MCF 10A (cell line): ENCODE results near the gene PEX11G. TPM values are rescaled to one million over a fixed set of nuclear protein-coding genes. Genes with fewer than 3 reads are reported as not detected.

ENCODE experiments used
- BruUV-seq: library from RNA; stranded (reverse); fragments of 400-500 nt; replicated peaks from 2 replicates; lab custom pipeline; 2021; lab: Mats Ljungman, UMichigan
- CTCF ChIA-PET: fragments of 300-600 bp; sonication (Branson Sonifier 250); formaldehyde crosslinking; extraction: SDS; loops from one replicate; lab custom pipeline; 2021; ENCODE audit warnings: antibody characterized with exemption, inconsistent platforms; lab: Yijun Ruan, JAX
- POLR2A ChIA-PET: fragments of 300-600, 350-650 bp; sonication (Branson Sonifier 250); formaldehyde crosslinking; extraction: SDS; loops from one replicate; lab custom pipeline; 2020; ENCODE audit warnings: antibody characterized with exemption, inconsistent platforms; lab: Yijun Ruan, JAX
- DNase-seq: peaks from one replicate; pipeline ENCODE4 v3.0.0-alpha.2; 2018; ENCODE audit not compliant: unreplicated experiment
- H3K27ac Mint-ChIP-seq: one replicate; pipeline ENCODE4 v1.8.0; 2022; ENCODE audit warnings: mild to moderate bottlenecking, low read depth, mixed read lengths; ENCODE audit not compliant: unreplicated experiment
- H3K27me3 Mint-ChIP-seq: one replicate; pipeline ENCODE4 v1.8.0; 2022; ENCODE audit warnings: mixed read lengths; ENCODE audit not compliant: insufficient read depth, unreplicated experiment
- H3K36me3 Mint-ChIP-seq: one replicate; pipeline ENCODE4 v1.8.0; 2022; ENCODE audit warnings: mild to moderate bottlenecking, moderate library complexity, mixed read lengths; ENCODE audit not compliant: insufficient read depth, unreplicated experiment
- H3K4me1 Mint-ChIP-seq: one replicate; pipeline ENCODE4 v1.8.0; 2022; ENCODE audit warnings: mixed read lengths; ENCODE audit not compliant: insufficient read depth, unreplicated experiment
- H3K4me3 Mint-ChIP-seq: one replicate; pipeline ENCODE4 v1.8.0; 2022; ENCODE audit warnings: mild to moderate bottlenecking, moderate library complexity, mixed read lengths; ENCODE audit not compliant: unreplicated experiment
- H3K9me3 Mint-ChIP-seq: one replicate; pipeline ENCODE4 v1.8.0; 2022; ENCODE audit warnings: mixed read lengths; ENCODE audit not compliant: unreplicated experiment
- CTCF ChIP-seq: fragments of 200-600 bp; IDR thresholded peaks from one replicate; pipeline ENCODE4 v1.8.0; 2022; ENCODE audit warnings: antibody characterized with exemption, mild to moderate bottlenecking; ENCODE audit not compliant: unreplicated experiment
- intact Hi-C: fragments of 100-400 bp; cut with micrococcal nuclease; formaldehyde crosslinking; loops from 2 replicates; pipeline ENCODE4 v1.14.1; 2022
- total RNA-seq: library from RNA; stranded (reverse); gene quantifications from 2 replicates; pipeline ENCODE4 v1.2.3, GENCODE V29; 2022

The PEX11G gene
- total RNA-seq, 1 experiment from 2014 or later = 5.5 TPM

DNA sequence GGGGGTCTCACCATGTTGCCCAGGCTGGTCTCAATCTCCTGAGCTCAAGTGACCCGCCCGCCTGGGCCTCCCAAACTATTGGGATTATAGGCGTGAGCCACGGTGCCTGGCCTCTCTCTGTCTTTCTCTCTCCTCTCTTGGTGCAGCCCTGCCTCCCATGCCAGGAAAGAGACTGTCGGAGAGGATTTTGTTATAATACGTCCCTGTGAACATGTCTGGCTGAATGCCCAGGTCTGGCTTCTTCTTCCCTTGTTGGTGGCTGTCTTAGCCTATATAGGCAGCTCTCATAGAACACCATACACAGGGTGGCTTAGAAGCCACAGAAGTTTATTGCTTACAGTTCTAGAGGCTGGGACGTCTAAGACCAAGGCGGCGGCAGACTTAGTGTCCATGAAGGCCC, 46.4 kb downstream of the PEX11G start:
- H3K4me3 Mint-ChIP-seq = no peak overlapping the region
- ChIA-PET POLR2A (no interaction called here), CTCF (interaction anchor here (0.8 kb wide), 1 partner anchor 88 kb away, joined by 4 read pairs; no protein-coding TSS in a partner anchor)
- peaks cover 71% of the 10 kb centered on the region for H3K36me3 Mint-ChIP-seq
- no peak for TF ChIP-seq CTCF
- no peaks in the 10 kb centered on the region for H3K9me3 Mint-ChIP-seq
- H3K4me1 Mint-ChIP-seq = no peaks in the 10 kb centered on the region
- H3K27ac Mint-ChIP-seq = no peak overlapping the region
- DNase-seq = no peak
- H3K27me3 Mint-ChIP-seq = no peaks in the 10 kb centered on the region
- intact Hi-C loops = no loop called here
- BruUV-seq = no TSS peak

DNA sequence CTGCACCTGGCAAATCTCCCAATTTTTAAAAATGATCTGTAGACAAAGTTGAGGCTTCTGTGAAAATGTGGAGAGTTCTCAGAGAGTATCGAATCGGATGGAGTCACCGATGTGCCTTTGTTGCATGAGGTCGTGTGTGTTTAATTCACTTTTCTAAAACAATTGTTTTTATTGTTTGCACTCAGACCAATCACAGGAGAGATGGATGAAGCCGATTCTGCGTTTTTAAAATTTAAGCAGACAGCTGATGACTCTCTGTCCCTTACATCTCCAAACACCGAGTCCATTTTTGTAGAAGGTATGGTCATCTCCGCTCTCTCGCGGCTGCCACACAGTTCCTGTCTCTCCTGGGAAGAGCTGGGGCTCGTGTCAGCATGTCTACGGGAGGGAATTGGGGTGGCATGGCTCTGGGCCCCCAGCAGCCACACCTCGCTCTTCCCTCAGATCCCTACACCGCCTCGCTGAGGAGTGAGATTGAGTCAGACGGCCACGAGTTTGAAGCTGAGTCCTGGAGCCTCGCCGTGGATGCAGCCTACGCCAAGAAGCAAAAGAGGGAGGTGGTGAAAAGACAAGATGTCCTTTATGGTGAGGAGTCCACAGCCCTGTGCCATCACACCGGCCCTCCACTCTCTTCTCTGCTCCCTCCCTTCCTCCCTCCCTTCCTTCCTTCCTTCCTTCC, 47.2 kb downstream of the PEX11G start:
- no peak overlapping the region for H3K4me3 Mint-ChIP-seq
- BruUV-seq = no TSS peak
- no peak overlapping the region for H3K27ac Mint-ChIP-seq
- H3K4me1 Mint-ChIP-seq = no peaks in the 10 kb centered on the region
- DNase-seq = no peak
- CTCF ChIA-PET = interaction anchor here (0.8 kb wide), 1 partner anchor 87 kb away, joined by 4 read pairs; no protein-coding TSS in a partner anchor
- intact Hi-C loops = no loop called here
- no peaks in the 10 kb centered on the region for H3K27me3 Mint-ChIP-seq
- POLR2A ChIA-PET = interaction anchor here (1.5 kb wide), 1 partner anchor 39 kb away, joined by 4 read pairs; no protein-coding TSS in a partner anchor
- H3K36me3 Mint-ChIP-seq = peaks cover 67% of the 10 kb centered on the region
- no peaks in the 10 kb centered on the region for H3K9me3 Mint-ChIP-seq
- no peak for TF ChIP-seq CTCF

DNA sequence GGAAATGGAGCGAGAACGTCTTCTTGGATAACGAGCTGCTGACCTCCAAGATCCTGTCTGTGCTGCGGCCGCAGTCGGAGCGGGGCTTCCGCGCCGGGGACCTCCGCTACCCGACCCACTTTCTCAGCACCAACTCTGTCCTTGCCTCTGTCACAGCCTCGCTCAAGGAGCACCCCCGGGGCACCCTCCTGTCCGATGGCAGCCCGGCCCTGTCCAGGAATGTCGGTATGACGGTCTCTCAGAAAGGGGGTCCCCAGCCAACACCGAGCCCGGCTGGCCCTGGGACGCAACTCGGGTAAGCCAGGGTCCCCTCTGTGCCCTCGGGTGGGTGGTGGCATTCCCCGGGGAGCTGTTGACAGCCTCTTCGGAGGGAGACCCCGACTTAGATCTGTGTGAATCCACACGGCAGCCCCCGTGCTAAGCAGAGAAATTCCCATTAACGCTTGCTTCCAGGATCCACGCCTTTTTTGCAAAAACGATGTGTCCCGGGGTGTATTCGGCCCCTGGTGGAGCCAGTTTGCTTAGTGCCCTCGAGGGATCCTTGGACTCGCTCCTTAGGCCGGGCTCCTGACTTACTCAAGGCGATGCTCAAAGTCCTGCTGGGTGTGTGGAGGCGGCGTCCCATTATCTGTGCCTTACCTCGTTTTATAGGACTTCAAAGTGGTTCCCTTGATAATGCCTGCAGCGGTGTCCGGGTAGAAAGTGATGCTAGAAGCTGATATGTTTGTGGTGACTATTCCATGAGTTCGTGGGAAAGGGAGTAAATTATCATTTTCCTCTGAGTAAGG, 48.5 kb downstream of the PEX11G start:
- Mint-ChIP-seq H3K27me3 (no peaks in the 10 kb centered on the region), H3K9me3 (no peaks in the 10 kb centered on the region), H3K4me1 (no peaks in the 10 kb centered on the region), H3K27ac (no peak overlapping the region), H3K4me3 (no peak overlapping the region), H3K36me3 (peaks cover 57% of the 10 kb centered on the region)
- no peak for DNase-seq
- CTCF ChIA-PET = no interaction called here
- BruUV-seq = no TSS peak
- no peak for TF ChIP-seq CTCF
- intact Hi-C loops = no loop called here
- POLR2A ChIA-PET = interaction anchor here (1.5 kb wide), 1 partner anchor 40 kb away, joined by 4 read pairs; no protein-coding TSS in a partner anchor

DNA sequence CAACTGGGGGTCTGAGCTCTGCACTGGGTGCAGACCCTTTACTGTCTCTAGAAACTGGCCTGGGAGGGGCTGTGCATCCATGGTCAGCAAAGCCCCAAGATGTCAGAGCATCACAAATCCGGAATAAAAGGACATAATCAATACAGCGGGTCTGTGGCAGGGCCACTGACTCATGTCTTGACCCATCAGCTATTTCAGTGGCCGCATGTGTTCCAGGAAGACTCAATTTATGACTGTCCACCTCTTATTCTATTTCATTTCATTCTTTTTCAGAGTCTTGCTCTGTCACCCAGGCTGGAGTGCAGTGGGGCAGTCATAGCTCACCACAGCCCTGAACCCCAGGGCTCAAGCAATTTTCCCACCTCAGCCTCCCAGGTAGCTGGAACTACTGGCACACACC, 53.2 kb downstream of the PEX11G start:
- Mint-ChIP-seq H3K27ac (no peak overlapping the region), H3K27me3 (no peaks in the 10 kb centered on the region), H3K36me3 (peaks cover 19% of the 10 kb centered on the region), H3K4me1 (no peaks in the 10 kb centered on the region), H3K9me3 (no peaks in the 10 kb centered on the region), H3K4me3 (no peak overlapping the region)
- no peak for TF ChIP-seq CTCF
- POLR2A ChIA-PET = interaction anchor here (0.6 kb wide), 1 partner anchor 40 kb away, joined by 3 read pairs; no protein-coding TSS in a partner anchor
- intact Hi-C loops = no loop called here
- BruUV-seq = no TSS peak
- CTCF ChIA-PET = interaction anchor here (0.5 to 0.6 kb wide), 2 partner anchors 82 to 99 kb away, joined by 3 to 7 read pairs; no protein-coding TSS in a partner anchor
- no peak for DNase-seq
